Mesothelial cell of epicardium (in vitro differentiated cells): ENCODE measurements around the gene FBN3. TPM values are rescaled to one million over a fixed set of nuclear protein-coding genes. Genes with fewer than 3 reads are reported as not detected.

Source experiments
- DNase-seq, 2 experiments: peaks; one replicate each; pipeline ENCODE4 v3.0.0; 2021; ENCODE audit warnings: low spot score in 2 of 2; ENCODE audit not compliant: unreplicated experiment in 2 of 2
- H3K27ac Mint-ChIP-seq: 2 replicates; pipeline ENCODE4 v1.8.0; 2021; ENCODE audit warnings: mixed read lengths
- H3K27me3 Mint-ChIP-seq: 2 replicates; pipeline ENCODE4 v1.8.0; 2021; ENCODE audit warnings: low read depth, mixed read lengths
- H3K36me3 Mint-ChIP-seq: 2 replicates; pipeline ENCODE4 v1.8.0; 2021; ENCODE audit warnings: mixed read lengths
- H3K4me1 Mint-ChIP-seq: 2 replicates; pipeline ENCODE4 v1.8.0; 2021; ENCODE audit warnings: mixed read lengths
- H3K4me3 Mint-ChIP-seq: 2 replicates; pipeline ENCODE4 v1.8.0; 2021; ENCODE audit warnings: mild to moderate bottlenecking, moderate library complexity, mixed read lengths
- H3K9me3 Mint-ChIP-seq: 2 replicates; pipeline ENCODE4 v1.8.0; 2021; ENCODE audit warnings: mixed read lengths
- CTCF ChIP-seq: fragments of 200-600 bp; sonication (generic); IDR thresholded peaks from one replicate; pipeline ENCODE4 v1.5.0; 2021; ENCODE audit warnings: antibody characterized with exemption; ENCODE audit not compliant: unreplicated experiment
- total RNA-seq: library from RNA; stranded (reverse); gene quantifications from 3 replicates; pipeline ENCODE4 v1.2.1, GENCODE V29; 2021

FBN3 gene
- total RNA-seq, 1 donor from 2014 or later: 120 TPM

GRCh38 chr19:8096071-8096470 lies 53.3 kb downstream of the FBN3 start:
- no peak overlapping the region for H3K4me3 Mint-ChIP-seq
- DNase-seq: no peak
- peaks cover 67% of the 10 kb centered on the region for H3K36me3 Mint-ChIP-seq
- no peaks in the 10 kb centered on the region for H3K4me1 Mint-ChIP-seq
- H3K27ac Mint-ChIP-seq: no peak overlapping the region
- peaks cover 27% of the 10 kb centered on the region for H3K9me3 Mint-ChIP-seq
- TF ChIP-seq CTCF: no peak
- no peaks in the 10 kb centered on the region for H3K27me3 Mint-ChIP-seq

- H3K4me3 Mint-ChIP-seq: no peak overlapping the region
- DNase-seq: no peak
- no peaks in the 10 kb centered on the region for H3K4me1 Mint-ChIP-seq
- H3K27me3 Mint-ChIP-seq: no peaks in the 10 kb centered on the region
- H3K9me3 Mint-ChIP-seq: peaks cover 27% of the 10 kb centered on the region
- no peak for TF ChIP-seq CTCF
- H3K27ac Mint-ChIP-seq: no peak overlapping the region
- H3K36me3 Mint-ChIP-seq: peaks cover 73% of the 10 kb centered on the region
Observed at GRCh38 chr19:8095354-8095886, 54.0 kb downstream of the FBN3 start.

GRCh38 chr19:8094336-8094735 lies 55.1 kb downstream of the FBN3 start:
- no peak overlapping the region for H3K27ac Mint-ChIP-seq
- DNase-seq: no peak
- H3K36me3 Mint-ChIP-seq: peaks cover 72% of the 10 kb centered on the region
- H3K4me3 Mint-ChIP-seq: no peak overlapping the region
- TF ChIP-seq CTCF: no peak
- peaks cover 27% of the 10 kb centered on the region for H3K9me3 Mint-ChIP-seq
- no peaks in the 10 kb centered on the region for H3K4me1 Mint-ChIP-seq
- no peaks in the 10 kb centered on the region for H3K27me3 Mint-ChIP-seq

- H3K9me3 Mint-ChIP-seq: peaks cover 24% of the 10 kb centered on the region
- H3K4me3 Mint-ChIP-seq: no peak overlapping the region
- peaks cover 69% of the 10 kb centered on the region for H3K36me3 Mint-ChIP-seq
- no peak for DNase-seq
- H3K4me1 Mint-ChIP-seq: no peaks in the 10 kb centered on the region
- no peak for TF ChIP-seq CTCF
- no peak overlapping the region for H3K27ac Mint-ChIP-seq
- H3K27me3 Mint-ChIP-seq: no peaks in the 10 kb centered on the region
Observed at GRCh38 chr19:8093740-8094139, 55.7 kb downstream of the FBN3 start.

- Mint-ChIP-seq H3K27me3 (no peaks in the 10 kb centered on the region), H3K27ac (no peak overlapping the region), H3K9me3 (peaks cover 4% of the 10 kb centered on the region), H3K36me3 (peaks cover 48% of the 10 kb centered on the region), H3K4me3 (no peak overlapping the region), H3K4me1 (no peaks in the 10 kb centered on the region)
- no peak for TF ChIP-seq CTCF
- DNase-seq: no peak
Observed at GRCh38 chr19:8090950-8091349, 58.4 kb downstream of the FBN3 start.
